GM23338 (cell line): ENCODE measurements around the gene LRATD1. TPM values are rescaled to one million over a fixed set of nuclear protein-coding genes. Genes with fewer than 3 reads are reported as not detected.

Experiments used
- ATAC-seq: fragments of 200-7000 bp; cut with Tn5 transposase; 3 replicates; pipeline ENCODE4 v1.9.1; 2020
- DNase-seq: peaks from one replicate; pipeline ENCODE4 v3.0.0-alpha.2; 2015; ENCODE audit warnings: low spot score
- H2AFZ ChIP-seq: fragments of 200-600 bp; sonication (generic); 2 replicates; pipeline ENCODE4 v1.8.0; 2016; ENCODE audit warnings: antibody characterized with exemption, mild to moderate bottlenecking, moderate library complexity
- H3F3A ChIP-seq: fragments of 200-600 bp; sonication (generic); replicated peaks from 2 replicates; pipeline ENCODE4 v1.8.0; 2017; ENCODE audit warnings: antibody characterized with exemption, mixed run types, low read depth
- H3K27ac ChIP-seq: fragments of 200-600 bp; sonication (generic); 2 replicates; pipeline ENCODE4 v1.6.1; 2016; ENCODE audit warnings: low read depth
- H3K27me3 ChIP-seq: fragments of 200-600 bp; sonication (generic); 2 replicates; pipeline ENCODE4 v1.8.0; 2016; ENCODE audit warnings: mild to moderate bottlenecking, mixed run types, moderate library complexity; ENCODE audit not compliant: insufficient read depth
- H3K36me3 ChIP-seq: fragments of 200-600 bp; sonication (generic); 2 replicates; pipeline ENCODE4 v1.8.0; 2016; ENCODE audit warnings: mild to moderate bottlenecking; ENCODE audit not compliant: insufficient read depth
- H3K4me1 ChIP-seq: fragments of 200-600 bp; sonication (generic); 2 replicates; pipeline ENCODE4 v1.8.0; 2016; ENCODE audit warnings: mild to moderate bottlenecking, moderate library complexity; ENCODE audit not compliant: insufficient read depth
- H3K4me2 ChIP-seq: fragments of 200-600 bp; sonication (generic); 2 replicates; pipeline ENCODE4 v1.7.1; 2017; ENCODE audit warnings: mixed run types
- H3K4me3 ChIP-seq: fragments of 200-600 bp; sonication (generic); 2 replicates; pipeline ENCODE4 v1.6.1; 2016; ENCODE audit warnings: mixed run types
- H3K79me2 ChIP-seq: fragments of 200-600 bp; sonication (generic); replicated peaks from 2 replicates; pipeline ENCODE4 v1.8.0; 2017; ENCODE audit warnings: mild to moderate bottlenecking; ENCODE audit not compliant: insufficient read depth
- H3K9me2 ChIP-seq: fragments of 200-600 bp; sonication (generic); 2 replicates; pipeline ENCODE4 v1.8.0; 2017; ENCODE audit not compliant: insufficient read depth
- H4K20me1 ChIP-seq: fragments of 200-600 bp; sonication (generic); replicated peaks from 2 replicates; pipeline ENCODE4 v1.8.0; 2017; ENCODE audit warnings: mild to moderate bottlenecking; ENCODE audit not compliant: insufficient read depth
- H3K27ac Mint-ChIP-seq: 2 replicates; pipeline ENCODE4 v1.8.0; 2020; ENCODE audit warnings: inconsistent platforms, mild to moderate bottlenecking, moderate library complexity, mixed read lengths
- H3K27me3 Mint-ChIP-seq: 3 replicates; pipeline ENCODE4 v1.8.0; 2022; ENCODE audit warnings: low read depth, mild to moderate bottlenecking, moderate library complexity, mixed read lengths, inconsistent platforms; ENCODE audit not compliant: insufficient read depth, poor library complexity
- H3K36me3 Mint-ChIP-seq: 3 replicates; pipeline ENCODE4 v1.8.0; 2021; ENCODE audit warnings: low read depth, mild to moderate bottlenecking, inconsistent platforms, moderate library complexity, mixed read lengths
- H3K4me1 Mint-ChIP-seq: 3 replicates; pipeline ENCODE4 v1.8.0; 2020; ENCODE audit warnings: mild to moderate bottlenecking, inconsistent platforms, mixed read lengths
- H3K4me3 Mint-ChIP-seq: 3 replicates; pipeline ENCODE4 v1.8.0; 2021; ENCODE audit warnings: moderate library complexity, mild to moderate bottlenecking, inconsistent platforms, mixed read lengths
- H3K9me3 Mint-ChIP-seq: 3 replicates; pipeline ENCODE4 v1.8.0; 2020; ENCODE audit warnings: moderate library complexity, mild to moderate bottlenecking, inconsistent platforms, mixed read lengths
- CREB1 ChIP-seq: fragments of 250-450 bp; sonication (Bioruptor Pico); IDR thresholded peaks from 2 replicates; pipeline ENCODE4 v1.5.0; 2020; ENCODE audit warnings: low read depth, mild to moderate bottlenecking, moderate library complexity
- EZH2 ChIP-seq: fragments of 200-600 bp; sonication (generic); IDR thresholded peaks from one replicate; pipeline ENCODE4 v1.8.0; 2017; ENCODE audit warnings: antibody characterized with exemption, mild to moderate bottlenecking, low read depth; ENCODE audit not compliant: unreplicated experiment
- JUNB ChIP-seq: IDR thresholded peaks from one replicate; pipeline ENCODE4 v1.6.1; 2016; ENCODE audit warnings: antibody characterized with exemption; ENCODE audit not compliant: unreplicated experiment
- POLR2AphosphoS5 ChIP-seq: IDR thresholded peaks from 2 replicates; pipeline ENCODE4 v1.6.1; 2016; ENCODE audit warnings: antibody characterized with exemption, low read depth
- STAT1 ChIP-seq: IDR thresholded peaks from one replicate; pipeline ENCODE4 v1.6.1; 2016; ENCODE audit warnings: antibody characterized with exemption; ENCODE audit not compliant: unreplicated experiment
- ZNF114 ChIP-seq: fragments of 250-450 bp; sonication (Bioruptor Pico); IDR thresholded peaks from 2 replicates; pipeline ENCODE4 v1.5.0; 2020; ENCODE audit warnings: mild to moderate bottlenecking, moderate library complexity
- ZNF331 ChIP-seq: fragments of 250-450 bp; sonication (Bioruptor Pico); IDR thresholded peaks from 2 replicates; pipeline ENCODE4 v1.5.0; 2020; ENCODE audit warnings: low read depth, mild to moderate bottlenecking, moderate library complexity
- polyA plus RNA-seq: library from polyadenylated mRNA; unstranded; fragments of >200 nt; fragmentation: Nextera tagmentation; extraction: Ambion mirVana; gene quantifications from 2 replicates; pipeline ENCODE4 v1.2.1, GENCODE V29; 2016
- total RNA-seq: library from RNA; depleted of rRNA; stranded (reverse); fragments of >200 nt; shearing (Covaris generic); gene quantifications from 2 replicates; pipeline ENCODE4 v1.2.3, GENCODE V29; 2014
- TF ChIP-seq, protein P1 (sequence below), 2 experiments: fragments of 200-600 bp in 1 of 2; sonication (generic) in 1 of 2; conservative IDR thresholded peaks; 2 replicates each; pipeline versions ENCODE4 v1.5.1 to v1.6.1; 2016 to 2017; ENCODE audit warnings: antibody characterized with exemption in 2 of 2, low read depth in 2 of 2, mild to moderate bottlenecking in 2 of 2, moderate library complexity in 1 of 2
- TF ChIP-seq, protein P2 (sequence below): IDR thresholded peaks from 2 replicates; pipeline ENCODE4 v1.6.1; 2016; ENCODE audit warnings: antibody characterized with exemption
- TF ChIP-seq, protein P3 (sequence below): fragments of 250-450 bp; sonication (Bioruptor Pico); IDR thresholded peaks from 2 replicates; pipeline ENCODE4 v1.5.0; 2020; ENCODE audit warnings: mild to moderate bottlenecking, moderate library complexity

Gene LRATD1
- total and polyA plus RNA-seq, 2 experiments from 2014 or later: 2.7 to 5.7 TPM

DNA sequence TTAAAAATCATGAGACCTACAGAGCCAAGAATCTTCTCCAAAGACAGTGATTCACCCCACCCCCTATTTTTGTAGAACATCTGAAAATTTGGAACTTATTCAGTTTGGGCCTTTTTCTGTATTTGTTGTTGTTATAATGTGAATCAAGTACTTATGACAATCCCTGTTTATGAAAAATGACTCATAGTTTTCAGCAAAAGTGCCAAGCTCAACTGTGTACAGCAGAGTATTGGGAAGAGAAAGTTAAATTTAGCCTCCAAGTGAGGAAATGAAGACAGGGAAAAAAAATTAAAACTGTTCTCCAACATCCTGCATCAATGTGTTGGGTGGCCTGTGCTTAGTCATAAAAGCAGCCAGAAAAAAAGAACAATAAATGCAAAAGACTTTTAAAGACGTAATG, 46.2 kb downstream of the LRATD1 start (continued):
- TF ChIP-seq, protein P1, sequence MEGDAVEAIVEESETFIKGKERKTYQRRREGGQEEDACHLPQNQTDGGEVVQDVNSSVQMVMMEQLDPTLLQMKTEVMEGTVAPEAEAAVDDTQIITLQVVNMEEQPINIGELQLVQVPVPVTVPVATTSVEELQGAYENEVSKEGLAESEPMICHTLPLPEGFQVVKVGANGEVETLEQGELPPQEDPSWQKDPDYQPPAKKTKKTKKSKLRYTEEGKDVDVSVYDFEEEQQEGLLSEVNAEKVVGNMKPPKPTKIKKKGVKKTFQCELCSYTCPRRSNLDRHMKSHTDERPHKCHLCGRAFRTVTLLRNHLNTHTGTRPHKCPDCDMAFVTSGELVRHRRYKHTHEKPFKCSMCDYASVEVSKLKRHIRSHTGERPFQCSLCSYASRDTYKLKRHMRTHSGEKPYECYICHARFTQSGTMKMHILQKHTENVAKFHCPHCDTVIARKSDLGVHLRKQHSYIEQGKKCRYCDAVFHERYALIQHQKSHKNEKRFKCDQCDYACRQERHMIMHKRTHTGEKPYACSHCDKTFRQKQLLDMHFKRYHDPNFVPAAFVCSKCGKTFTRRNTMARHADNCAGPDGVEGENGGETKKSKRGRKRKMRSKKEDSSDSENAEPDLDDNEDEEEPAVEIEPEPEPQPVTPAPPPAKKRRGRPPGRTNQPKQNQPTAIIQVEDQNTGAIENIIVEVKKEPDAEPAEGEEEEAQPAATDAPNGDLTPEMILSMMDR (conservative IDR thresholded peaks at IDR 0.05; ENCODE audit: low read depth in 2 of 2): no peak
- TF ChIP-seq ZNF114 (CRISPR knock-in tag): no peak
- TF ChIP-seq POLR2AphosphoS5: no peak
- no peak for TF ChIP-seq JUNB
- TF ChIP-seq, protein P2, sequence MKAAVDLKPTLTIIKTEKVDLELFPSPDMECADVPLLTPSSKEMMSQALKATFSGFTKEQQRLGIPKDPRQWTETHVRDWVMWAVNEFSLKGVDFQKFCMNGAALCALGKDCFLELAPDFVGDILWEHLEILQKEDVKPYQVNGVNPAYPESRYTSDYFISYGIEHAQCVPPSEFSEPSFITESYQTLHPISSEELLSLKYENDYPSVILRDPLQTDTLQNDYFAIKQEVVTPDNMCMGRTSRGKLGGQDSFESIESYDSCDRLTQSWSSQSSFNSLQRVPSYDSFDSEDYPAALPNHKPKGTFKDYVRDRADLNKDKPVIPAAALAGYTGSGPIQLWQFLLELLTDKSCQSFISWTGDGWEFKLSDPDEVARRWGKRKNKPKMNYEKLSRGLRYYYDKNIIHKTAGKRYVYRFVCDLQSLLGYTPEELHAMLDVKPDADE: no peak

DNA sequence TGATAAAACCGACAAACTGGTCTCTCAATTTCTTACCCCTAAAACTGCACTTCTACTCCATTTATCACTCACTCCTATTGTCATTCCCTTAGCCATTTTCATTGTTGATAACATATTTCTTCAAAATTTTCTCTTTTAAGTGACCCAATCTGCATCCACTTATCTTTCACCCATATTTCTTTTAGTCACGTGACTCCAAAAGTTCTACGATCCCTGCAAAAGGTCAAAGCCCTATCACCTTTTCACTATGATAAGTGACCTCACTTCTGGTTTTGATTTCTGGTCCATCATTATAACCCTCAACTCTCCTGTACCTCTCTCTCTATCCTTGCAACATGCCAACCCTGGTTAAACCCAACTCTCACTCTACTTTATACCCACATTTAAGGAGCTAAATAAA, 49.1 kb downstream of the LRATD1 start:
- no peaks in the 10 kb centered on the region for H3K9me2 ChIP-seq
- Mint-ChIP-seq H3K4me3 (no peak overlapping the region), H3K36me3 (no peaks in the 10 kb centered on the region), H3K4me1 (peaks cover 3% of the 10 kb centered on the region), H3K9me3 (no peaks in the 10 kb centered on the region), H3K27ac (no peak overlapping the region), H3K27me3 (peaks cover 2% of the 10 kb centered on the region)
- no peak overlapping the region for H3K4me2 ChIP-seq
- H3K27ac ChIP-seq: no peak overlapping the region
- no peaks in the 10 kb centered on the region for H3K27me3 ChIP-seq
- no peaks in the 10 kb centered on the region for H3K4me1 ChIP-seq
- H4K20me1 ChIP-seq: no peaks in the 10 kb centered on the region
- ATAC-seq: no peak
- H2AFZ ChIP-seq: no peak overlapping the region
- H3K79me2 ChIP-seq: no peaks in the 10 kb centered on the region
- DNase-seq: no peak
- H3K4me3 ChIP-seq: no peak overlapping the region
- H3K36me3 ChIP-seq: no peaks in the 10 kb centered on the region
- H3F3A ChIP-seq: no peaks in the 10 kb centered on the region
- TF ChIP-seq CREB1 (CRISPR knock-in tag): no peak
- TF ChIP-seq, protein P3, sequence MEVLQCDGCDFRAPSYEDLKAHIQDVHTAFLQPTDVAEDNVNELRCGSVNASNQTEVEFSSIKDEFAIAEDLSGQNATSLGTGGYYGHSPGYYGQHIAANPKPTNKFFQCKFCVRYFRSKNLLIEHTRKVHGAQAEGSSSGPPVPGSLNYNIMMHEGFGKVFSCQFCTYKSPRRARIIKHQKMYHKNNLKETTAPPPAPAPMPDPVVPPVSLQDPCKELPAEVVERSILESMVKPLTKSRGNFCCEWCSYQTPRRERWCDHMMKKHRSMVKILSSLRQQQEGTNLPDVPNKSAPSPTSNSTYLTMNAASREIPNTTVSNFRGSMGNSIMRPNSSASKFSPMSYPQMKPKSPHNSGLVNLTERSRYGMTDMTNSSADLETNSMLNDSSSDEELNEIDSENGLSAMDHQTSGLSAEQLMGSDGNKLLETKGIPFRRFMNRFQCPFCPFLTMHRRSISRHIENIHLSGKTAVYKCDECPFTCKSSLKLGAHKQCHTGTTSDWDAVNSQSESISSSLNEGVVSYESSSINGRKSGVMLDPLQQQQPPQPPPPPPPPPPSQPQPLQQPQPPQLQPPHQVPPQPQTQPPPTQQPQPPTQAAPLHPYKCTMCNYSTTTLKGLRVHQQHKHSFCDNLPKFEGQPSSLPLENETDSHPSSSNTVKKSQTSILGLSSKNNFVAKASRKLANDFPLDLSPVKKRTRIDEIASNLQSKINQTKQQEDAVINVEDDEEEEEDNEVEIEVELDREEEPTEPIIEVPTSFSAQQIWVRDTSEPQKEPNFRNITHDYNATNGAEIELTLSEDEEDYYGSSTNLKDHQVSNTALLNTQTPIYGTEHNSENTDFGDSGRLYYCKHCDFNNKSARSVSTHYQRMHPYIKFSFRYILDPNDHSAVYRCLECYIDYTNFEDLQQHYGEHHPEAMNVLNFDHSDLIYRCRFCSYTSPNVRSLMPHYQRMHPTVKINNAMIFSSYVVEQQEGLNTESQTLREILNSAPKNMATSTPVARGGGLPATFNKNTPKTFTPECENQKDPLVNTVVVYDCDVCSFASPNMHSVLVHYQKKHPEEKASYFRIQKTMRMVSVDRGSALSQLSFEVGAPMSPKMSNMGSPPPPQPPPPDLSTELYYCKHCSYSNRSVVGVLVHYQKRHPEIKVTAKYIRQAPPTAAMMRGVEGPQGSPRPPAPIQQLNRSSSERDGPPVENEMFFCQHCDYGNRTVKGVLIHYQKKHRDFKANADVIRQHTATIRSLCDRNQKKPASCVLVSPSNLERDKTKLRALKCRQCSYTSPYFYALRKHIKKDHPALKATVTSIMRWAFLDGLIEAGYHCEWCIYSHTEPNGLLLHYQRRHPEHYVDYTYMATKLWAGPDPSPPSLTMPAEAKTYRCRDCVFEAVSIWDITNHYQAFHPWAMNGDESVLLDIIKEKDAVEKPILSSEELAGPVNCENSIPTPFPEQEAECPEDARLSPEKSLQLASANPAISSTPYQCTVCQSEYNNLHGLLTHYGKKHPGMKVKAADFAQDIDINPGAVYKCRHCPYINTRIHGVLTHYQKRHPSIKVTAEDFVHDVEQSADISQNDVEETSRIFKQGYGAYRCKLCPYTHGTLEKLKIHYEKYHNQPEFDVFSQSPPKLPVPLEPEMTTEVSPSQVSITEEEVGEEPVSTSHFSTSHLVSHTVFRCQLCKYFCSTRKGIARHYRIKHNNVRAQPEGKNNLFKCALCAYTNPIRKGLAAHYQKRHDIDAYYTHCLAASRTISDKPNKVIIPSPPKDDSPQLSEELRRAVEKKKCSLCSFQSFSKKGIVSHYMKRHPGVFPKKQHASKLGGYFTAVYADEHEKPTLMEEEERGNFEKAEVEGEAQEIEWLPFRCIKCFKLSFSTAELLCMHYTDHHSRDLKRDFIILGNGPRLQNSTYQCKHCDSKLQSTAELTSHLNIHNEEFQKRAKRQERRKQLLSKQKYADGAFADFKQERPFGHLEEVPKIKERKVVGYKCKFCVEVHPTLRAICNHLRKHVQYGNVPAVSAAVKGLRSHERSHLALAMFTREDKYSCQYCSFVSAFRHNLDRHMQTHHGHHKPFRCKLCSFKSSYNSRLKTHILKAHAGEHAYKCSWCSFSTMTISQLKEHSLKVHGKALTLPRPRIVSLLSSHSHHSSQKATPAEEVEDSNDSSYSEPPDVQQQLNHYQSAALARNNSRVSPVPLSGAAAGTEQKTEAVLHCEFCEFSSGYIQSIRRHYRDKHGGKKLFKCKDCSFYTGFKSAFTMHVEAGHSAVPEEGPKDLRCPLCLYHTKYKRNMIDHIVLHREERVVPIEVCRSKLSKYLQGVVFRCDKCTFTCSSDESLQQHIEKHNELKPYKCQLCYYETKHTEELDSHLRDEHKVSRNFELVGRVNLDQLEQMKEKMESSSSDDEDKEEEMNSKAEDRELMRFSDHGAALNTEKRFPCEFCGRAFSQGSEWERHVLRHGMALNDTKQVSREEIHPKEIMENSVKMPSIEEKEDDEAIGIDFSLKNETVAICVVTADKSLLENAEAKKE (CRISPR knock-in tag): no peak
- no peak for TF ChIP-seq EZH2
- TF ChIP-seq JUNB: no peak
- TF ChIP-seq, protein P1 (conservative IDR thresholded peaks at IDR 0.05; ENCODE audit: low read depth in 2 of 2): no peak
- no peak for TF ChIP-seq ZNF114 (CRISPR knock-in tag)
- TF ChIP-seq ZNF331 (CRISPR knock-in tag): no peak
- TF ChIP-seq, protein P2: no peak
- TF ChIP-seq STAT1: no peak
